Esophagus (tissue), 2 donors: ENCODE measurements around the gene TMEM179. TPM values are rescaled to one million over a fixed set of nuclear protein-coding genes. Genes with fewer than 3 reads are reported as not detected.

Experiments used
- H3K27ac ChIP-seq, 2 donors: one replicate each; pipeline ENCODE4 v1.5.1; 2013; ENCODE audit warnings: low read depth in 2 of 2, mild to moderate bottlenecking in 2 of 2, inconsistent platforms in 1 of 2, low read length in 1 of 2, moderate library complexity in 1 of 2
- H3K27me3 ChIP-seq, 2 donors: one replicate each; pipeline ENCODE4 v1.6.1; 2013; ENCODE audit warnings: low read length in 2 of 2, control low read depth in 1 of 2, mild to moderate bottlenecking in 1 of 2; ENCODE audit not compliant: insufficient read depth in 2 of 2, control insufficient read depth in 1 of 2
- H3K36me3 ChIP-seq, 2 donors: one replicate each; pipeline ENCODE4 v1.6.1; 2013; ENCODE audit warnings: low read length in 1 of 2; ENCODE audit not compliant: control insufficient read depth in 2 of 2, insufficient read depth in 2 of 2
- H3K4me1 ChIP-seq, 2 donors: one replicate each; pipeline ENCODE4 v1.6.1; 2013; ENCODE audit warnings: low read length in 1 of 2; ENCODE audit not compliant: control insufficient read depth in 2 of 2, insufficient read depth in 2 of 2
- H3K4me3 ChIP-seq, 2 donors: one replicate each; pipeline ENCODE4 v1.5.1; 2013; ENCODE audit warnings: low read length in 2 of 2, mild to moderate bottlenecking in 2 of 2, low read depth in 1 of 2, moderate library complexity in 1 of 2
- H3K9me3 ChIP-seq, 2 donors: one replicate each; pipeline ENCODE4 v1.6.1; 2013; ENCODE audit warnings: mild to moderate bottlenecking in 2 of 2, low read depth in 1 of 2, low read length in 1 of 2, moderate library complexity in 1 of 2; ENCODE audit not compliant: control insufficient read depth in 2 of 2, insufficient read depth in 1 of 2
- WGBS, 2 donors: extraction: QIAGEN DNeasy Blood & Tissue Kit; methylation state at CpG; one replicate each; pipeline ENCODE4 v1.1.7; 2013; 5-methylcytosine and 5-hydroxymethylcytosine counted together
- polyA plus RNA-seq, 2 donors: library from polyadenylated mRNA; stranded (reverse); fragments of 200-250 nt; gene quantifications; one replicate each; pipeline ENCODE4 v1.2.3, GENCODE V29; 2013
- donor health status: healthy with polysubstance abuse.
- donor health status: Bipolar disorder and iron deficiency.

TMEM179 gene
- polyA plus RNA-seq, 2 donors = 0.02 to 0.06 TPM

DNA sequence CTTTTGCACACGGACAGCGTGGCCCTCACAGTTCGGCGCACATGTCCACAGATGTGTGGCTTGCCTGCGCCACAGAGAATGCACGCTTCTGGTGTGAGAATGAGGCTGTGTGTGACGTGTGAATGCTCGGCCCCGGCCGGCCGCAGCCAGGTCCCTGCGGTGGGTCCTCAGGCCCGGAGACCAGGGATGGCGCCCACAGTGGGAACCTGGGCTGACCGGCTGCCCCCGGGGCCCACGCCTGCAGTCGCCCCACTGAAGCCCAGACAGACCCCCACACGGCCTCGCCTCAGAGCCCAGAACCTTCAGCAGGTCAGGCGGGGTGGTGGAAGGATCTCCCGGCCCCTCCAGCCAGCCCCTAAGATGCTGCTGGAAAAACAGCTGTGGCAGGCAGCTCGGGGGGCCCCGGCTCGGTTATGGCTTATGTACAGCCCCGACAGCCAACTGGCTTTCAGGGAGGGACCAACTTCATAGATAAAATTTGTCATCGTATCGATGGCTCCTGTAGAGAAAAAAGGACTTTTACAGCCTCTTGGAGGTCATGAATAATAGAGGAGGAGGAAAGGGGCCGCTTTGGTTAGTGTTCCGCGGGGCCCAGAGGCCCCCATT is 29.5 kb downstream of the TMEM179 start:
- Histone ChIP-seq H3K27ac (no peak overlapping the region), H3K27me3 (no peaks in the 10 kb centered on the region), H3K4me3 (no peak overlapping the region), H3K4me1 (peaks cover 2 to 3% of the 10 kb centered on the region in 2 donors), H3K9me3 (no peaks in the 10 kb centered on the region), H3K36me3 (no peaks in the 10 kb centered on the region)
- 84 to 87% methylated on average over 31 of the region's 31 CpGs for WGBS, 2 donors

GRCh38 chr14:104574536-104574935 is 30.0 kb downstream of the TMEM179 start:
- peaks cover 2 to 3% of the 10 kb centered on the region in 2 donors for H3K4me1 ChIP-seq
- no peaks in the 10 kb centered on the region for H3K9me3 ChIP-seq
- WGBS, 2 donors = 62 to 73% methylated on average over 14 of the region's 14 CpGs
- H3K36me3 ChIP-seq = no peaks in the 10 kb centered on the region
- no peak overlapping the region for H3K27ac ChIP-seq
- no peak overlapping the region for H3K4me3 ChIP-seq
- H3K27me3 ChIP-seq = no peaks in the 10 kb centered on the region

- 50 to 62% methylated on average over 9 of the region's 9 CpGs for WGBS, 2 donors
Measured at GRCh38 chr14:104573930-104574329, 30.6 kb downstream of the TMEM179 start.

GRCh38 chr14:104572668-104573067 is 31.9 kb downstream of the TMEM179 start:
- Histone ChIP-seq H3K27me3 (no peaks in the 10 kb centered on the region), H3K36me3 (no peaks in the 10 kb centered on the region), H3K27ac (no peak overlapping the region), H3K4me1 (peaks cover 2 to 3% of the 10 kb centered on the region in 2 donors), H3K4me3 (no peak overlapping the region), H3K9me3 (no peaks in the 10 kb centered on the region)
- WGBS, 2 donors = 87 to 89% methylated on average over 7 of the region's 7 CpGs

More at GRCh38 chr14:104573930-104574329, 30.6 kb downstream of the TMEM179 start:
- Histone ChIP-seq H3K4me1 (peaks cover 2 to 3% of the 10 kb centered on the region in 2 donors), H3K27ac (no peak overlapping the region), H3K27me3 (no peaks in the 10 kb centered on the region), H3K9me3 (no peaks in the 10 kb centered on the region), H3K36me3 (no peaks in the 10 kb centered on the region), H3K4me3 (no peak overlapping the region)

DNA sequence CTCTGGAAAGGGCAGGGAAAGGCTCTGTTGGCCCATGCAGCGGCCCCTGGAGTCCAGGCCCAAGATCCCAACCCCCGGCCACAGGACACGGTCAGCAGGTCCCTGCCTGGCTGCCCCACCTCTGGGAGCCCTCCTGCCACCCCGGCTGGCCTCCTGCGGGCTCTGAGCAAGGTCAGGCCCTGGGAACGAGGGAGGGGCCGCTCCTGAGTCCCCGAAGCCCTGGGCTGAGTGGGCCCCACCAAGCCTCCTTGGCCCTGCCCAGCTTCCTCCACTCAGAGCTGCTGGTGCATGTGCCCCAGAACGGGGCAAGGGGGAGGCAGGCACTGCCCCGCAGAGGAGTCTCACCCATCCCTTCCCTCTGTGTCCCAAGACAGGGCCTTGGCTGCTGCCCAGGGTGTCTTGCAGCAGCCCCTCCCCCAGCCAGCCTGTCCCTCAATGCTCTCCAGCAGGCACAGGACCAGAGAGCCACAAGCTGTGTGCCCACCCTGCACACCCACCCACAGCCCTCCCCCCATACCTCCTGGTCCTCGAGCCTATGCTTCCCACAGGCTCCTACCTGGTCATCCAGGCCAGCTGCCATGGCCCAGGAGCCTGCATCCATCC is 32.4 kb downstream of the TMEM179 start:
- Histone ChIP-seq H3K4me3 (no peak overlapping the region), H3K9me3 (no peaks in the 10 kb centered on the region), H3K4me1 (peaks cover 2 to 3% of the 10 kb centered on the region in 2 donors), H3K27me3 (no peaks in the 10 kb centered on the region), H3K36me3 (no peaks in the 10 kb centered on the region), H3K27ac (no peak overlapping the region)
- 76 to 79% methylated on average over 11 of the region's 11 CpGs for WGBS, 2 donors

- Histone ChIP-seq H3K4me1 (peaks cover 2 to 3% of the 10 kb centered on the region in 2 donors), H3K27me3 (peaks cover 0 to 1% of the 10 kb centered on the region in 2 donors), H3K9me3 (no peaks in the 10 kb centered on the region), H3K4me3 (no peak overlapping the region), H3K36me3 (no peaks in the 10 kb centered on the region), H3K27ac (no peak overlapping the region)
- 56 to 62% methylated on average over 16 of the region's 16 CpGs for WGBS, 2 donors
Measured at GRCh38 chr14:104571246-104571645, 33.3 kb downstream of the TMEM179 start.

DNA sequence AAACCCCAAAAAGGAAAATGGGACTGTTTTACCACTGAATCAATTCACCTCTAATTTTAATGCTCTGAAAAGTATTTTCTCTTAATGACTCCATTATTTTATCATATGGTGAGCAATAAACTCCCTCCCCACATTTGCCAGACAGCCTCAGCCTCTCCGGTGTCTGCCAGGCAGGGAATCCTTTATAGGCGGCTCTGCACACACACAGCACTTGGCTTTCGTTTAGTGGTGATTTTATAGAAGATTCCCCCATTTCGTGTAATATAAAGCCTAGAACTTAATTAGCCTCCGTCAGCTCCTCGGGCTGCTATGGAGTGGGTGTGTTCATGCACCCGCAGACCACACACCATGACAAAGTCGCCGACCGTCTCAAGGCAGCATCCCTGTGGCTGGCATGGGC is 35.1 kb downstream of the TMEM179 start:
- Histone ChIP-seq H3K4me1 (peaks cover 2 to 3% of the 10 kb centered on the region in 2 donors), H3K4me3 (no peak overlapping the region), H3K27ac (no peak overlapping the region), H3K36me3 (no peaks in the 10 kb centered on the region), H3K9me3 (no peaks in the 10 kb centered on the region), H3K27me3 (peaks cover 0 to 4% of the 10 kb centered on the region in 2 donors)
- 43 to 47% methylated on average over 10 of the region's 10 CpGs for WGBS, 2 donors

DNA sequence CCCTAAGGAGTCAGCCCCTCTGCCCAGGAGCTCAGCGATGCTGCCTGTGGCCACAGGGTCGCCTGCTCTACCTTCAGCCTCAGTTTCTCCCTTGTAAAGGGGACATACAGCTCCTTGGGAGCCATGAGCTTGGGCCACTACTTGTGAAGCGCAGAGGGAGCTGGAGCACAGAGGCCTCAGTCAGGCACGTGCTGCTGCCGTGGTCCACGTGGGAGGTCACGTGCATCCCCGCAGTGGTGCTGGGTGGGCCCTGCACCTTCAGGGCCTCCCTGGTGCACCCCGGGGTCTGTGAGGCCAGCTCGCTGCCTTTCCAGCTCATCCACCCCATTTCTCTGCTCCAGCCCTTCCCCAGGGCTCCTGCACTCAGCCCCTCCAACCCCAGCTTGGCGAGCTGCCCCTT is 36.0 kb downstream of the TMEM179 start:
- 76 to 78% methylated on average over 8 to 11 of the region's 11 CpGs for WGBS, 2 donors
- H3K27ac ChIP-seq = no peak overlapping the region
- no peaks in the 10 kb centered on the region for H3K36me3 ChIP-seq
- no peak overlapping the region for H3K4me3 ChIP-seq
- H3K27me3 ChIP-seq = peaks cover 0 to 4% of the 10 kb centered on the region in 2 donors
- H3K4me1 ChIP-seq = peaks cover 2 to 3% of the 10 kb centered on the region in 2 donors
- no peaks in the 10 kb centered on the region for H3K9me3 ChIP-seq

- H3K36me3 ChIP-seq = no peaks in the 10 kb centered on the region
- H3K4me1 ChIP-seq = peaks cover 2 to 3% of the 10 kb centered on the region in 2 donors
- H3K27me3 ChIP-seq = peaks cover 0 to 4% of the 10 kb centered on the region in 2 donors
- WGBS, 2 donors = 64 to 65% methylated on average over 9 of the region's 9 CpGs
- H3K9me3 ChIP-seq = no peaks in the 10 kb centered on the region
- H3K27ac ChIP-seq = no peak overlapping the region
- H3K4me3 ChIP-seq = no peak overlapping the region
Measured at GRCh38 chr14:104567957-104568225, 36.7 kb downstream of the TMEM179 start.
